WTC11 (cell line): ENCODE data around the gene BCL2L1. TPM values are rescaled to one million over a fixed set of nuclear protein-coding genes. Genes with fewer than 3 reads are reported as not detected.

Experiments
- ATAC-seq: fragments of 200-7000 bp; cut with Tn5 transposase; 2 replicates; pipeline ENCODE4 v1.10.0; 2021; ENCODE audit warnings: mild to moderate bottlenecking, moderate library complexity
- CTCF ChIA-PET: fragments of 300-600 bp; sonication (Branson Sonifier 250); formaldehyde crosslinking; loops from one replicate; lab custom pipeline; 2021; ENCODE audit warnings: antibody characterized with exemption; lab: Charles Lee
- POLR2A ChIA-PET: fragments of 350-600 bp; sonication (Branson Sonifier 250); formaldehyde crosslinking; loops from one replicate; lab custom pipeline; 2021; ENCODE audit warnings: antibody characterized with exemption; lab: Charles Lee
- DNase-seq: peaks from one replicate; pipeline ENCODE4 v3.0.0; 2021; ENCODE audit warnings: low spot score
- H3K27ac Mint-ChIP-seq: 2 replicates; pipeline ENCODE4 v1.8.0; 2021; ENCODE audit warnings: mixed read lengths
- H3K27me3 Mint-ChIP-seq: 2 replicates; pipeline ENCODE4 v1.8.0; 2021; ENCODE audit warnings: low read depth, mild to moderate bottlenecking, moderate library complexity, mixed read lengths
- H3K36me3 Mint-ChIP-seq: 2 replicates; pipeline ENCODE4 v1.8.0; 2021; ENCODE audit warnings: mixed read lengths
- H3K4me1 Mint-ChIP-seq: 2 replicates; pipeline ENCODE4 v1.8.0; 2022; ENCODE audit warnings: mixed read lengths
- H3K4me3 Mint-ChIP-seq: 2 replicates; pipeline ENCODE4 v1.8.0; 2021; ENCODE audit warnings: mild to moderate bottlenecking, moderate library complexity, mixed read lengths
- H3K9me3 Mint-ChIP-seq: 2 replicates; pipeline ENCODE4 v1.8.0; 2021; ENCODE audit warnings: mixed read lengths
- ETV6 ChIP-seq: sonication (generic); formaldehyde crosslinking; IDR thresholded peaks from 2 replicates; pipeline ENCODE4 v1.8.1; 2022; ENCODE audit warnings: mild to moderate bottlenecking, missing genetic modification reagents
- IRF2 ChIP-seq: sonication (generic); formaldehyde crosslinking; IDR thresholded peaks from 2 replicates; pipeline ENCODE4 v1.8.0; 2022; ENCODE audit warnings: low read depth, missing genetic modification reagents, borderline replicate concordance
- KAT7 ChIP-seq: sonication (generic); formaldehyde crosslinking; IDR thresholded peaks from 2 replicates; pipeline ENCODE4 v1.8.1; 2023; ENCODE audit warnings: missing genetic modification reagents, mild to moderate bottlenecking, borderline replicate concordance
- SOX15 ChIP-seq: fragments of 250-450 bp; sonication (Bioruptor Pico); IDR thresholded peaks from 2 replicates; pipeline ENCODE4 v1.9.0; 2021; ENCODE audit warnings: mild to moderate bottlenecking
- TP53 ChIP-seq: sonication (generic); formaldehyde crosslinking; IDR thresholded peaks from 2 replicates; pipeline ENCODE4 v1.8.1; 2023; ENCODE audit warnings: mild to moderate bottlenecking, missing genetic modification reagents
- ZNF121 ChIP-seq: sonication (generic); formaldehyde crosslinking; IDR thresholded peaks from 2 replicates; pipeline ENCODE4 v1.8.0; 2023; ENCODE audit warnings: missing genetic modification reagents
- ZNF219 ChIP-seq: sonication (generic); formaldehyde crosslinking; IDR thresholded peaks from 2 replicates; pipeline ENCODE4 v1.8.0; 2023; ENCODE audit warnings: missing genetic modification reagents, mild to moderate bottlenecking, borderline replicate concordance
- ZNF317 ChIP-seq: sonication (generic); formaldehyde crosslinking; IDR thresholded peaks from 2 replicates; pipeline ENCODE4 v1.8.1; 2023; ENCODE audit warnings: low read depth, mild to moderate bottlenecking, moderate library complexity, missing genetic modification reagents, borderline replicate concordance
- ZNF671 ChIP-seq: fragments of 250-450 bp; sonication (Bioruptor Pico); IDR thresholded peaks from 2 replicates; pipeline ENCODE4 v1.8.0; 2021; ENCODE audit warnings: mild to moderate bottlenecking
- total RNA-seq: library from RNA; stranded (reverse); gene quantifications from 3 replicates; pipeline ENCODE4 v1.2.3, GENCODE V29; 2021
- TF ChIP-seq, protein P1 (sequence below): sonication (generic); formaldehyde crosslinking; IDR thresholded peaks from 2 replicates; pipeline ENCODE4 v1.8.1; 2023; ENCODE audit warnings: mild to moderate bottlenecking, missing genetic modification reagents, moderate library complexity
- TF ChIP-seq, protein P2 (sequence below): fragments of 250-450 bp; sonication (Bioruptor Pico); IDR thresholded peaks from 2 replicates; pipeline ENCODE4 v1.9.0; 2021; ENCODE audit warnings: mild to moderate bottlenecking, borderline replicate concordance
- TF ChIP-seq, protein P3 (sequence below): fragments of 250-450 bp; sonication (Bioruptor Pico); IDR thresholded peaks from 2 replicates; pipeline ENCODE4 v1.8.0; 2021; ENCODE audit warnings: mild to moderate bottlenecking
- TF ChIP-seq, protein P4 (sequence below): sonication (generic); formaldehyde crosslinking; IDR thresholded peaks from 2 replicates; pipeline ENCODE4 v1.8.1; 2022; ENCODE audit warnings: mild to moderate bottlenecking, moderate library complexity, missing genetic modification reagents
- TF ChIP-seq, protein P5 (sequence below): fragments of 250-450 bp; sonication (Bioruptor Pico); IDR thresholded peaks from 2 replicates; pipeline ENCODE4 v1.9.0; 2021; ENCODE audit warnings: mild to moderate bottlenecking
- TF ChIP-seq, protein P6 (sequence below): sonication (generic); formaldehyde crosslinking; IDR thresholded peaks from 2 replicates; pipeline ENCODE4 v1.8.0; 2022; ENCODE audit warnings: mild to moderate bottlenecking, missing genetic modification reagents

Gene BCL2L1
- total RNA-seq, 1 experiment from 2014 or later: 62.0 TPM

DNA sequence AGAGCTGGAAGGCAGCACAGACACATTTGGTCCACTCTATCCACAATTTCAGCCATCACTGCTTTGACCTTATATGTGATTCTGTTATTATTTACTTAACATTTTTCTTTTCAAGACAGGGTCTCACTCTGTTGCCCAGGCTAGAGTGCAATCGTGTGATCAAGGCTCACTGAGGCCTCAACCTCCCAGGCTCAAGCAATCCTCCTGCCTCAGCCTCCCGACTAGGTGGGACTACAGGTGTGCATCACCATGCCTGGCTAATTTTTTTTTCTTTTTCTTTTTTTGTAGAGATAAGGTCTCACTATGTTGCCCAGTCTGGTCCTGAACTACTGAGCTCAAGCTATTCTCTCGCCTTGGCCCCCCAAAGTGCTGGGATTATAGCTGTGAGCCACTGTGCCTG, 40.3 kb downstream of the BCL2L1 start:
- peaks cover 12% of the 10 kb centered on the region; the same call in 1 of the 2 replicates for H3K36me3 Mint-ChIP-seq
- no peaks in the 10 kb centered on the region for H3K27me3 Mint-ChIP-seq

DNA sequence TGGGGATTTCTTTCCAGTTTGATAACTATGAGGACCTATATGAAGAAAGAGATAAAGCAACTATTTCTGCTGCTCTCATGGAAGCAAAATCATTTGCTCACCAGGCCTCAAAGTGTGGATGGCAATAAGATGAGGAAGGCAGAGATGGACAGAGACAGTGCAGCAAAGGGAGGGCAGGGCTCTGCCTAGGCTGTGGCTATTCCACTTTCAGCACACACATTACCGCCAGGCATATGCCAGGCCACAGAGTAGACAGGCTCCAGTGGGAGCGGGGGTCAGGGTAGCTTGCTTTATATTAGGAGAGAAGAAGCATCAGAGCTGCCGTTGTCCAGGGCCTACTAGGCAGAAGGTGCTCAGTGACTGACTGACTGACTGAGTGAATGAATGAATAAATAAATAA, 40.9 kb downstream of the BCL2L1 start:
- Mint-ChIP-seq H3K9me3 (no peaks in the 10 kb centered on the region), H3K36me3 (peaks cover 9% of the 10 kb centered on the region; the same call in 1 of the 2 replicates), H3K4me1 (peaks cover 45% of the 10 kb centered on the region), H3K27ac (no peak overlapping the region), H3K4me3 (no peak overlapping the region), H3K27me3 (no peaks in the 10 kb centered on the region)
- ATAC-seq: no peak
- TF ChIP-seq, protein P1, sequence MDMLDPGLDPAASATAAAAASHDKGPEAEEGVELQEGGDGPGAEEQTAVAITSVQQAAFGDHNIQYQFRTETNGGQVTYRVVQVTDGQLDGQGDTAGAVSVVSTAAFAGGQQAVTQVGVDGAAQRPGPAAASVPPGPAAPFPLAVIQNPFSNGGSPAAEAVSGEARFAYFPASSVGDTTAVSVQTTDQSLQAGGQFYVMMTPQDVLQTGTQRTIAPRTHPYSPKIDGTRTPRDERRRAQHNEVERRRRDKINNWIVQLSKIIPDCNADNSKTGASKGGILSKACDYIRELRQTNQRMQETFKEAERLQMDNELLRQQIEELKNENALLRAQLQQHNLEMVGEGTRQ (CRISPR knock-in tag): no peak
- TF ChIP-seq SOX15 (no peak), KAT7 (CRISPR knock-in tag) (no peak), ZNF219 (CRISPR knock-in tag) (no peak), ZNF317 (CRISPR knock-in tag) (no peak), ETV6 (CRISPR knock-in tag) (no peak), IRF2 (CRISPR knock-in tag) (no peak), TP53 (CRISPR knock-in tag) (no peak), ZNF671 (CRISPR knock-in tag) (no peak)
- TF ChIP-seq, protein P2, sequence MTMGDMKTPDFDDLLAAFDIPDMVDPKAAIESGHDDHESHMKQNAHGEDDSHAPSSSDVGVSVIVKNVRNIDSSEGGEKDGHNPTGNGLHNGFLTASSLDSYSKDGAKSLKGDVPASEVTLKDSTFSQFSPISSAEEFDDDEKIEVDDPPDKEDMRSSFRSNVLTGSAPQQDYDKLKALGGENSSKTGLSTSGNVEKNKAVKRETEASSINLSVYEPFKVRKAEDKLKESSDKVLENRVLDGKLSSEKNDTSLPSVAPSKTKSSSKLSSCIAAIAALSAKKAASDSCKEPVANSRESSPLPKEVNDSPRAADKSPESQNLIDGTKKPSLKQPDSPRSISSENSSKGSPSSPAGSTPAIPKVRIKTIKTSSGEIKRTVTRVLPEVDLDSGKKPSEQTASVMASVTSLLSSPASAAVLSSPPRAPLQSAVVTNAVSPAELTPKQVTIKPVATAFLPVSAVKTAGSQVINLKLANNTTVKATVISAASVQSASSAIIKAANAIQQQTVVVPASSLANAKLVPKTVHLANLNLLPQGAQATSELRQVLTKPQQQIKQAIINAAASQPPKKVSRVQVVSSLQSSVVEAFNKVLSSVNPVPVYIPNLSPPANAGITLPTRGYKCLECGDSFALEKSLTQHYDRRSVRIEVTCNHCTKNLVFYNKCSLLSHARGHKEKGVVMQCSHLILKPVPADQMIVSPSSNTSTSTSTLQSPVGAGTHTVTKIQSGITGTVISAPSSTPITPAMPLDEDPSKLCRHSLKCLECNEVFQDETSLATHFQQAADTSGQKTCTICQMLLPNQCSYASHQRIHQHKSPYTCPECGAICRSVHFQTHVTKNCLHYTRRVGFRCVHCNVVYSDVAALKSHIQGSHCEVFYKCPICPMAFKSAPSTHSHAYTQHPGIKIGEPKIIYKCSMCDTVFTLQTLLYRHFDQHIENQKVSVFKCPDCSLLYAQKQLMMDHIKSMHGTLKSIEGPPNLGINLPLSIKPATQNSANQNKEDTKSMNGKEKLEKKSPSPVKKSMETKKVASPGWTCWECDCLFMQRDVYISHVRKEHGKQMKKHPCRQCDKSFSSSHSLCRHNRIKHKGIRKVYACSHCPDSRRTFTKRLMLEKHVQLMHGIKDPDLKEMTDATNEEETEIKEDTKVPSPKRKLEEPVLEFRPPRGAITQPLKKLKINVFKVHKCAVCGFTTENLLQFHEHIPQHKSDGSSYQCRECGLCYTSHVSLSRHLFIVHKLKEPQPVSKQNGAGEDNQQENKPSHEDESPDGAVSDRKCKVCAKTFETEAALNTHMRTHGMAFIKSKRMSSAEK: no peak
- TF ChIP-seq, protein P3, sequence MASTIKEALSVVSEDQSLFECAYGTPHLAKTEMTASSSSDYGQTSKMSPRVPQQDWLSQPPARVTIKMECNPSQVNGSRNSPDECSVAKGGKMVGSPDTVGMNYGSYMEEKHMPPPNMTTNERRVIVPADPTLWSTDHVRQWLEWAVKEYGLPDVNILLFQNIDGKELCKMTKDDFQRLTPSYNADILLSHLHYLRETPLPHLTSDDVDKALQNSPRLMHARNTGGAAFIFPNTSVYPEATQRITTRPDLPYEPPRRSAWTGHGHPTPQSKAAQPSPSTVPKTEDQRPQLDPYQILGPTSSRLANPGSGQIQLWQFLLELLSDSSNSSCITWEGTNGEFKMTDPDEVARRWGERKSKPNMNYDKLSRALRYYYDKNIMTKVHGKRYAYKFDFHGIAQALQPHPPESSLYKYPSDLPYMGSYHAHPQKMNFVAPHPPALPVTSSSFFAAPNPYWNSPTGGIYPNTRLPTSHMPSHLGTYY (CRISPR knock-in tag): no peak
- TF ChIP-seq, protein P4, sequence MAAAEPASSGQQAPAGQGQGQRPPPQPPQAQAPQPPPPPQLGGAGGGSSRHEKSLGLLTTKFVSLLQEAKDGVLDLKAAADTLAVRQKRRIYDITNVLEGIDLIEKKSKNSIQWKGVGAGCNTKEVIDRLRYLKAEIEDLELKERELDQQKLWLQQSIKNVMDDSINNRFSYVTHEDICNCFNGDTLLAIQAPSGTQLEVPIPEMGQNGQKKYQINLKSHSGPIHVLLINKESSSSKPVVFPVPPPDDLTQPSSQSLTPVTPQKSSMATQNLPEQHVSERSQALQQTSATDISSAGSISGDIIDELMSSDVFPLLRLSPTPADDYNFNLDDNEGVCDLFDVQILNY (CRISPR knock-in tag): no peak
- TF ChIP-seq, protein P5, sequence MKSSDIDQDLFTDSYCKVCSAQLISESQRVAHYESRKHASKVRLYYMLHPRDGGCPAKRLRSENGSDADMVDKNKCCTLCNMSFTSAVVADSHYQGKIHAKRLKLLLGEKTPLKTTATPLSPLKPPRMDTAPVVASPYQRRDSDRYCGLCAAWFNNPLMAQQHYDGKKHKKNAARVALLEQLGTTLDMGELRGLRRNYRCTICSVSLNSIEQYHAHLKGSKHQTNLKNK: no peak
- ChIA-PET CTCF (no interaction called here), POLR2A (no interaction called here)
- no peak for DNase-seq

More for the DNA sequence above, 40.3 kb downstream of the BCL2L1 start:
- Mint-ChIP-seq H3K4me3 (no peak overlapping the region), H3K27ac (no peak overlapping the region), H3K9me3 (no peaks in the 10 kb centered on the region), H3K4me1 (peaks cover 44% of the 10 kb centered on the region)
- TF ChIP-seq ZNF121 (CRISPR knock-in tag): 0 out of 2 replicates have a peak, but pooled peaks have one; percentile 46
- TF ChIP-seq, protein P6, sequence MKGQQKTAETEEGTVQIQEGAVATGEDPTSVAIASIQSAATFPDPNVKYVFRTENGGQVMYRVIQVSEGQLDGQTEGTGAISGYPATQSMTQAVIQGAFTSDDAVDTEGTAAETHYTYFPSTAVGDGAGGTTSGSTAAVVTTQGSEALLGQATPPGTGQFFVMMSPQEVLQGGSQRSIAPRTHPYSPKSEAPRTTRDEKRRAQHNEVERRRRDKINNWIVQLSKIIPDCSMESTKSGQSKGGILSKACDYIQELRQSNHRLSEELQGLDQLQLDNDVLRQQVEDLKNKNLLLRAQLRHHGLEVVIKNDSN: no peak
- CTCF ChIA-PET: interaction anchor here (0.6 kb wide), 1 partner anchor 20 kb away, joined by 3 read pairs; no protein-coding TSS in a partner anchor
- no peak for ATAC-seq
- DNase-seq: no peak
- POLR2A ChIA-PET: no interaction called here
